Stimulated activated CD8-positive, alpha-beta memory T cell treated with anti-CD3 and anti-CD28 coated beads, Interleukin-15, amount 100 ng/mL, for 48 hours (primary cell): Measurements from ENCODE around the gene RPL35.
A peak's percentile ranks its signal among the peaks of the same experiment; 100 is the strongest.

Source experiments
- DNase-seq, 2 donors: peaks; one replicate each; pipeline ENCODE4 v3.0.0-alpha.2; 2020; ENCODE audit warnings: low read depth in 2 of 2

RPL35 gene

DNA sequence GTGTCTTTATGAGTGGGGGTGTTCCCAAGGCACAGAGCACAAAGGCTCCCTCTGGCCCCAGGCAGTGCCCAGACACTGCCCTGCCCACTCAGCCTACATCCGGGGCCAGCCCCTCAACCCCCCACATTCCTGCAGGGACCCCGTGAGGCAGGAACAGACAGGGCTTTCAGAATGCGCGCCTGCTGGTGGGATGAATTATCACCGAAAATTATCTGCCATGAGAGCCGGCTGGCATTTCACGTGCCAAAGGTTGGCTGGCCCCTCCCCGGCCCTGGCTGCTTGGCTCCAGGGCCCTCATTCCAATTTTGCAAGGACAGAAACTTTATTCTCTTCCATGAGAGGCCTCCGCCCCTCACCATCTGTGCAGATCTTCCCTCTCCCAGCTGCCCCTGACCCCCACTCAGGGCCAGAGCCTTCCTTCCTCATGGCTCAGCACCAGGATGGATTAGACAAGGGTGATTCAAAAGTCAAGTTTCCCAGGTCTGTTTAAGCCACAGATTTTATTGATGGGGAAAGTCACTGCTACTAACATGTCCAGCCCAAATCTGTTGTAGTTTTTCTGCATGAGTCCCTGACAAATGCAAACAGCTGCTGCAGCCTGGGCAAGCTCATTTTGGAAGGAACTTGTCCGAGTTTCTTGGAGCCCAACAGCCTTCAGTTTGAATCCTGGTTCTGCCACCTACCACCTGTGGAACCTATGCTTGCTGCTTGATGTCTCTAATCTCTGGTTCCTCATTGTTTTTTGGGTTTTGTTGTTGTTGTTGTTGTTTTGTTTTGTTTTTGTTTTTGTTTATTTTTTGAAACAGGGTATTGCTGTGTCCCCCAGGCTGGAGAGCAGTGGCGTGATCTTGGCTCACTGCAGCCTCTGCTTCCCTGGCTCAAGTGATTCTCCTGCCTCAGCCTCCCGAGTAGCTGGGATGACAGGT, 40.8 kb downstream of the RPL35 start:
- DNase-seq: no peak

DNA sequence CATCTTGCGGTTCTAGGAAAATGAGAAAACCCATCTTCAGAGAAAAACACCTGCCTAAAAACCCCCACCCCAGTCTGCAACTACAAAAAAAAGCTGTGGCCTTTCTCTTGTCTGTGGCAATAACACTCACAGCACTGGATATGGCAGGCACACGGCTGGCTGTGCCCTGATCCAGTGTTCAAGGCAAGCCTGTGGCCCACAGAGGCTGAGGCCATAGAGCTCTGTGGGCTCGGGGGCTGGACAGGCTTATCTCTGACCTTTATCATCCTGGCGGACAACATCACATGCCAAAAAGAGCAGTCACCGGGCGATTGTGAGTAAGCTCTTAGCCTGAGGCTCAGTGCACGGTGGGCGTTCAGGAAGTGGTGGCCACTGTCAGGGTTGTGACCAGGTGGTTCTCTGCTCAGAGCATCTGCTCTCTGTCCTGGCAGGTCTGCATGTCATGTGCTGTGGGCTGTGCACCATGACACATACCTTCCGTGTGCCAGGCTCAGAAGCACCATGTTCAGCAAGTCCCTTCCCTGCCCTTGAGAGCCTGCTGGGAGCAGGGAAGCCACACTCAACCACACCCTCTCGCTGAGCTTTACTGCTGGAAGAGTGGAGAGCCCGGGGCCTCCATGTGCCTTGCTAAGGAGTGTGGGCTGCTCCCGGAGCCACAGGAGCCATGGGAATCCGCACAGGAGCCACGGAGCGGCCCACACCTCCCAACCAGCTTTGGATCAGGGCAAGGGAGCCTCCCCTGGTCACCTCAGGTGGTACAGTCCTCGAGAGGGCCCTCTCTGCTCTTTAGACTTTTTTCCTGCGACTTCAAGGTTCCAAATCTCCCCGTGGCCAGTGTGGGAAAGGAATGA, 43.1 kb downstream of the RPL35 start:
- peak in 1 of 2 donors; percentile 13 for DNase-seq

DNA sequence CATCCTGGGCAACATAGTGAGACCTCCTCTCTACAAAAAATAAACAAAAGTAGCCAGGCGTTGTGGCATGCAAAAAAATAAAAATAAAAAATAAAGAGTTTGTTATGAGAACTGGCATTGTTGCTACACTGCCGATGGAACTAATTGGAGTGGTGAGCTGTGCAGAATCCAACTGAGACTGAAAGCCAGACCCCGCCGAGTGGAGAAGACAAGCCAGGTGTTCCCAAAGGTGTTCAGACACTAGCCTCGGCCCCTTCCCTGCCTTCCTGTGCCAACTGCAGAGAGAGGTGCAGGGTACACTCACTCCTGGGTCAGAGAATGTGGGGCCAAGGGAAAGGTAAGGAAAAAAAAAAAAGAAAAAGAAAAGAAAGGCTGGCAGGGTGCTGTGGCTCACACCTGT, 46.2 kb downstream of the RPL35 start:
- DNase-seq: no peak

DNA sequence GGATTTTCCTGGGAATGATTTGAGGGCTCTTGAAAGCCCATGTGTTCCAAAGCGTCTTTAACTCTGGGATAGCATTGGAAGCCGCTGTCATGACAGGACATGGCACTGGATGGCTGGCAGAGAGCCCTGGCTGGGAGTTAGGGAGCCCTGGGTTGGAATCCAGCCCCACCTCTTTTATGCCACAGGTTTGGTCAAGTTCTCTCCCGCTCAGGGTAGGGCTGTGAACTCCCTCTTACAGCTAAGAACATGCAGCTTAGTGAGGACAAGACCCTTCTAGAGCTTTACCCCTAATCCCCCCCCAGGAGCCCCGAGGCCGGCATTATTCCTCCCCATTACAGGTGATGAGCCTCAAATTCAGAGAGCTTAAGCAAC, 47.6 kb downstream of the RPL35 start:
- DNase-seq: no peak

DNA sequence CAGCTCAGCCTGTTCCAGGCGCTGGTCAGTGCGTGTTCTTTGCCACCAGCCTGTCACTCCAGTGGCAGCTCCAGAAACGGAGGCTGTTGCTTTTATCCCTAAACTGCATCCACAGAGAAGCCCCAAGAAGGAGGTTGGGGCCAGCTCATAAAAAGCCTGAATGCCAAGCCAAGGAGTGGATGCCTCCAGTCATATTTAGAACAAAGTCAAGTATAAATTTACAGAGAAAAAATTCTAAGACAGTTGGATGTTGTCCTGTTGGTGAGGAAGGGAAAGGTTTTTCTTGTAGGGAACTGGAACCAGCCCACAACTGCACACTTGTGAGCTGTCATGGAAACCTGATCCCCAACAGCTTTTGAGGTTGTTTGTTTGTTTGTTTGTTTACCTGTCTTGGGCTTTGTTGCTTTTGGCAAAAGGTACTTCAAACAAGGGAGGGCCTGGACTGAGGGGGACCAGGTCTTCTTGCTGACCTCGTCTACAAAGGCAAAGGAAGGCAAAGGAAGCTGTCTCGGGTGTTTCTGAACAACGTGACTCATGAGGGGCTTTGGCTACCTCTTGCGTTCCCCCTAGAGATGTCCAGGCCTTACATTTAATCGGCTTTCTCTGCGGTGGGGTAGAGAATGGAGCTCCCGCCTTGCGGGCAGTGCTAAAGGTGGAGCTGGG, 48.1 kb downstream of the RPL35 start:
- no peak for DNase-seq

DNA sequence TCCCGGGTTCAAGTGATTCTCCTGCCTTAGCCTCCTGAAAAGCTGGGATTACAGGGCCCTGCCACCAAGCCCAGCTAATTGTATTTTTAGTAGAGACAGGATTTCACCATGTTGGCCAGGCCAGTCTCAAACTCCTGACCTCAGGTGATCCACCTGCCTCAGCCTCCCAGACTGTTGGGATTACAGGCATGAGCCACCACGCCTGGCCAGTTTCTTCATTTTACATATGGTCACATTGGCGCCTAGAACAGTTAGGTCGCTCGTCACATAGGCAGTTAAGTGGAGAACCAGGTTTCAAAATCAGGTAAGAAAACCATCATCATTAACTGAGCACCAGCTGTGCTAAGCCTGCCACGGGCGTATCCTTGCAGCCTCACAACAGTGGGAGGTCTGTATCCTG, 48.7 kb downstream of the RPL35 start:
- no peak for DNase-seq

DNA sequence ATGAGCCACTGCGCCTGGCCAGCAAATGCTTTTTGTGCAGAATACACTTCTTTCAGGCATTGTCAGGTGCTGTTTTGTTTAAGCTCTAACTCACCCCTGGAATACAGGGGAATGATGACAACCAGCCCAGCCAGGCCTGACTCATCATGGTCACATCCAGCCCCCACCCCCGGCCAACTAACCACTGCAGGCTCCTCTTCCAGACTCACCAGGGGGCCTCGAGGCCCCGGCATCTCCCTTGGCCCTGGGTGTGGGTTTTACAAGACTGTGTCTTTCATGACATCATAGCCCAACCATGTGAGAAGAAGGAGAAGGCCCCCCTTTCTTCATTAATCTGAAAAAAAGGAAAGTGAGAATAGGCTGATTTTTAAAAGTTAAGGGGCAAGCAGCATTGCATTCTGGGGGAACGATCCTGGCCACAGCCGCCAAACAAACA, 49.3 kb downstream of the RPL35 start:
- DNase-seq: no peak

DNA sequence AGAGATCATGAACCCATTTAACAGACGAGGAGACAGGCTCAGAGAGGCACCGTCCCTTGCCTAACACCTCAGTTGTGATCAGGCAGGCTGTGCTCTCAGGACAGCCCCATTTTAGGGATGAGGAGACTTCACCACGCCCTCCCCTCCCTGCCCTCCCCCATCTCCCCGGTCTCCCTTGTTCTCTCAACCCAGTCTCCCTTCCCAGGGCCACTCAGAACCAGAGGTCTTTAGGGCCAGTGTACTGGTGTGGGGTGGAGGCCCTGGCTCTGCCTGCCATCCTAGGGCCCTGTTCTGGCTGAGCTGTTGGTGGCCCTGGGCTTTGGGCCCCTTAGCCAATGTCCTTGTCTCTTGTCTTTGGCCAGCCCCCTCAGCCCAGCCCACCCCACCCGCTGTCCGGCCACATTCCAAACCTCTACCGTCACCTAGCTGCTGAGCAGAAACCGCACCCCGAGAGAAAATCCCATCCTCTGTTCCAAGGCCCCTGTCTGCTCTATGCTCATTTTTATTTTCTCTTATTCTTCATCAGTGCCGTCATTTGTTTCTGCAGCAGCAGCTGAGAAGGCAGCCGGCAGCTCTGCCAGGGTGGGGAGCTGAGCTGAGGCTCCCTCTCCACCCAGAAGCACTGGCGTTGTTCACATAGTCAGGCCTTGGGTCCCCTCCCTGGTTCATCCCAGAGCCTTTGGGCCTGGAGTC, 50.9 kb downstream of the RPL35 start:
- no peak for DNase-seq

DNA sequence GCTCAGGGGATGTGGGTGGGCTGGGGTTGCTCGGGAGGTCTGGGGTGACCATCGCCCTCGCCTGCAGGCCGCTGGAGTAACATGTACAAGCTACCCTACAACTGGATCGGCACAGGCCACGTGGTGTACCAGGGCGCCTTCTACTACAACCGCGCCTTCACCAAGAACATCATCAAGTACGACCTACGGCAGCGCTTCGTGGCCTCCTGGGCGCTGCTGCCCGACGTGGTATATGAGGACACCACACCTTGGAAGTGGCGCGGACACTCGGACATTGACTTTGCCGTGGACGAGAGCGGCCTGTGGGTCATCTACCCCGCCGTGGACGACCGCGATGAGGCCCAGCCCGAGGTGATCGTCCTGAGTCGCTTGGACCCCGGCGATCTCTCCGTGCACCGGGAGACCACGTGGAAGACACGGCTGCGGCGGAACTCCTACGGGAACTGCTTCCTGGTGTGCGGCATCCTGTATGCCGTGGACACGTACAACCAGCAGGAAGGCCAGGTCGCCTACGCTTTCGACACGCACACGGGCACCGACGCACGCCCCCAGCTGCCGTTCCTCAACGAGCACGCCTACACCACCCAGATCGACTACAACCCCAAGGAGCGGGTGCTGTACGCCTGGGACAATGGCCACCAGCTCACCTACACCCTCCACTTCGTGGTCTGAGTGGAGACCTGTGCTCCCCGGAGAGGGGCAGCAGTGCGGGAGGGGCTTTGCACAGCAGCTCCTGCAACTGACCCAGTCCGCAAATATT, 51.8 kb downstream of the RPL35 start:
- no peak for DNase-seq

DNA sequence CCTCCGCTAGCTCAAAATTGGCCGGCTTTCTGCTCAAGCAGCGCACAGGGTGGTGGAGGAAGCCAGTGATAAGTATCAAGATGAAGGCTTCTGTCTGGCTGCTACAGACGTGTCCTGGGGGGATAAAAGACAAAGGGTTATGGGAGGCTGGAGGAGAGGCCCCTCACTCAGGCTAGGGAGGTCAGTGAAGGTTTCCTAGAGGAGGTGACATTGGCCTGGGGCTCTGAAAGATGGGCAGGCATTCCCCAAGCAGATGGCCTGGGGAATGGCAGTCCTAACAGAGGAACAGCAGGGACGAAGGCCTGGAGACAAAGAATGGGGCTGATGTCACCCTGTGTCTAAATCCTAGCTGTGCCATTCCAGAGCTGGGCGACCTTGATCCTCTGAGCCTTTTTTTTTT, 52.5 kb downstream of the RPL35 start:
- no peak for DNase-seq

DNA sequence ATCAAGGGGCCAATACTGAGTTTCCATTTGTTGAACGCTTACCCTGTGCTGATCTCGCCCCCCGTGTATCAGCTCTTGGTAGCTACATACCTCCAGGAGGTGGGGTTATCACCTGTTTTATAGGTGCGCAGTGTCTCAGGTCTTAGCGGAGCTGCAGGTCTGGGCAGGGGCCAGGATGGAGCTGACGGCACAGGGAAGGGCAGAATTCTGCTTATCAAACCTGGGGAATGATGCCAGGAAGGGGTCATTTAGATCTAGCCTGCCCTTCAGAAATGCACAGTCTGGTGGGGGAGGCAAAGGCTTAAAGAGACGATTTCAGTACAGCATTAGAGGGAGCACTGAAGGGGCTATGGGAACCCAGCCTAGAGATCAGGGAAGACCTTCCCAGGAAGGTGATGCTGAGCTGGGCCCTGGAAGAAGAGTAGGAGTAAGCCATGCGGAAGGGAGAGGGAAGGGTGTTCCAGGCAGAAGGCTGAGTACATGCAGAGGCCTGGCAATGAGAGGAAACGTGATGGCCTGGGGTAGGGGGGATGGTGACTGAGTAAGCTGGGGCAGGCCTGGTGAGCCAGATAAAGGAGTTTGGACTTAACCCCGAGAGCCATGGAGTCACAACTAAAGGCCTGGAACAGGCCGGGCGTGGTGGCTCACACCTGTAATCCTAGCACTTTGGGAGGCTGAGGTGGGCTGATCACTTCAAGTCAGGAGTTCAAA, 53.4 kb downstream of the RPL35 start:
- no peak for DNase-seq
